ENCODE results near the gene SF3B1. TPM values are rescaled to one million over a fixed set of nuclear protein-coding genes. Genes with fewer than 3 reads are reported as not detected.
A peak's percentile ranks its signal among the peaks of the same experiment; 100 is the strongest.

SF3B1 gene
- total and polyA plus RNA-seq, 10 of the 15 experiments (the other 5 are each of a cell fraction or from before 2014, with no cell fraction given) = 163 to 565 (median 239) TPM

DNA sequence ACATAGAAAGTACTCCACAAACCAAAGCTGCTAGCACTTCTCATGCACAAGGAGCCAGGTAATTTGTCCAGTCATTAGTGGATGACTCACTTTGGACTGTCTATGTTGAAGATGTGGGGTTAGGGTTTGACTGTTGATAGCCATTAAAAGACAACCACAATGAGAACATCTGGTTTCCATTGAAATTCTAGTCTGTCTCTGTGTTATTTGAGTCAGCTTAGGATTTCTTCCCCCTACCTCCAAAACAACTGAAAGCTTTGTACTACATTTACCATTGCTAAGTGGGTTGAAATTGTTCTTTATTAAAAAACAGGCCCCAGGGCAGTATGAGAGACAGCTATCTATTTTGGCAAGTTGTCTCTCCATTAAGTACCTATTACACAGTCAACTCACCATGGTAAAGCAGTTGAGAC lies 74.1 kb downstream of the SF3B1 start:
- Histone ChIP-seq H3K79me2 (ENCODE audit: control insufficient read depth, insufficient read depth, low read length) (no peaks in the 10 kb centered on the region), H3K9me3 (replicated peaks; ENCODE audit: control insufficient read depth, insufficient read depth, low read length) (no peaks in the 10 kb centered on the region; the same call in 2 of the 3 replicates), H3K9ac (ENCODE audit: control insufficient read depth, insufficient read depth, low read length) (no peak overlapping the region), H3K4me1 (ENCODE audit: control insufficient read depth, insufficient read depth, low read length) (no peaks in the 10 kb centered on the region), H3K27me3 (replicated peaks in 1 of 2; ENCODE audit: control insufficient read depth in 2 of 2, insufficient read depth in 2 of 2, low read length in 1 of 2) (no peaks in the 10 kb centered on the region), H3K27ac (ENCODE audit: control insufficient read depth, insufficient read depth) (no peak overlapping the region), H2AFZ (ENCODE audit: control insufficient read depth, low read depth, low read length) (no peak overlapping the region), H4K20me1 (ENCODE audit: control insufficient read depth, insufficient read depth) (no peaks in the 10 kb centered on the region), H3K4me2 (ENCODE audit: control insufficient read depth, insufficient read depth) (no peak overlapping the region), H3K36me3 (ENCODE audit: control insufficient read depth in 2 of 2, insufficient read depth in 2 of 2, low read length in 1 of 2) (no peaks in the 10 kb centered on the region), H3K4me3 (no peak overlapping the region)
- ATAC-seq = peak; percentile 89
- DNase-seq (ENCODE audit: low read depth, low spot score) = no peak
- BruUV-seq (replicated peaks) = no TSS peak
- POLR2A ChIA-PET = no interaction called here
- in situ Hi-C loops (cut with MboI) (no loop called here), intact Hi-C loops (cut with micrococcal nuclease; ENCODE audit: unreplicated experiment) (loop anchor here (5.0 kb wide), 1 partner anchor 33 kb away; no protein-coding TSS in a partner anchor)
- CTCF ChIA-PET = interaction anchor here (0.5 to 2.8 kb wide), 5 partner anchors 9 to 247 kb away, joined by 3 to 12 read pairs (median 4); no protein-coding TSS in a partner anchor
- SMC1A ChIA-PET (ENCODE audit: uncharacterized antibody, unreplicated experiment) = interaction anchor here (1.0 to 1.1 kb wide), 2 partner anchors 10 to 489 kb away, joined by 3 to 5 read pairs; no protein-coding TSS in a partner anchor
- RAD21 ChIA-PET (ENCODE audit: unreplicated experiment) = interaction anchor here (0.6 kb wide), 1 partner anchor 25 kb away, joined by 3 read pairs; no protein-coding TSS in a partner anchor
- no peak for FAIRE-seq
- TF ChIP-seq NFIC (IDR thresholded peaks at IDR 0.05; ENCODE audit: low read depth, low read length) (peak; percentile 90), CREM (IDR thresholded peaks at IDR 0.05; ENCODE audit: low read depth) (peak; percentile 77; the same call in 1 of the 2 replicates), GABPA (IDR thresholded peaks at IDR 0.05; ENCODE audit: low read depth) (peak; percentile 37; the same call in 1 of the 2 replicates), CBFB (IDR thresholded peaks at IDR 0.05; ENCODE audit: low read depth) (peak; percentile 29; the same call in 1 of the 2 replicates), PML (IDR thresholded peaks at IDR 0.05; ENCODE audit: low read length) (no peak), FOXM1 (IDR thresholded peaks at IDR 0.05; ENCODE audit: low read depth, low read length) (peak; percentile 74; the same call in 1 of the 2 replicates), IKZF2 (IDR thresholded peaks at IDR 0.05) (peak in 1 of 2 experiments; percentile 72; a peak in 3 of 4 replicates), KLF5 (IDR thresholded peaks at IDR 0.05; ENCODE audit: partially characterized antibody) (no peak), JUND (IDR thresholded peaks at IDR 0.05; ENCODE audit: low read depth, low read length) (no peak), EED (IDR thresholded peaks at IDR 0.05; ENCODE audit: low read depth) (peak; percentile 43; the same call in 1 of the 2 replicates), EZH2 (IDR thresholded peaks at IDR 0.05; ENCODE audit: borderline replicate concordance, control insufficient read depth, low read depth, low read length) (no peak), BMI1 (IDR thresholded peaks at IDR 0.05; ENCODE audit: borderline replicate concordance) (no peak), ZNF384 (IDR thresholded peaks at IDR 0.05; ENCODE audit: borderline replicate concordance, low read depth, low read length) (no peak), ESRRA (IDR thresholded peaks at IDR 0.05; ENCODE audit: low read length) (no peak), IRF4 (IDR thresholded peaks at IDR 0.05; ENCODE audit: low read depth, low read length) (peak; percentile 68; the same call in 1 of the 2 replicates), ZNF24 (IDR thresholded peaks at IDR 0.05) (no peak), CREB1 (IDR thresholded peaks at IDR 0.05; ENCODE audit: low read depth) (no peak), TCF7 (IDR thresholded peaks at IDR 0.05; ENCODE audit: borderline replicate concordance) (no peak)
- TF ChIP-seq, protein P1, sequence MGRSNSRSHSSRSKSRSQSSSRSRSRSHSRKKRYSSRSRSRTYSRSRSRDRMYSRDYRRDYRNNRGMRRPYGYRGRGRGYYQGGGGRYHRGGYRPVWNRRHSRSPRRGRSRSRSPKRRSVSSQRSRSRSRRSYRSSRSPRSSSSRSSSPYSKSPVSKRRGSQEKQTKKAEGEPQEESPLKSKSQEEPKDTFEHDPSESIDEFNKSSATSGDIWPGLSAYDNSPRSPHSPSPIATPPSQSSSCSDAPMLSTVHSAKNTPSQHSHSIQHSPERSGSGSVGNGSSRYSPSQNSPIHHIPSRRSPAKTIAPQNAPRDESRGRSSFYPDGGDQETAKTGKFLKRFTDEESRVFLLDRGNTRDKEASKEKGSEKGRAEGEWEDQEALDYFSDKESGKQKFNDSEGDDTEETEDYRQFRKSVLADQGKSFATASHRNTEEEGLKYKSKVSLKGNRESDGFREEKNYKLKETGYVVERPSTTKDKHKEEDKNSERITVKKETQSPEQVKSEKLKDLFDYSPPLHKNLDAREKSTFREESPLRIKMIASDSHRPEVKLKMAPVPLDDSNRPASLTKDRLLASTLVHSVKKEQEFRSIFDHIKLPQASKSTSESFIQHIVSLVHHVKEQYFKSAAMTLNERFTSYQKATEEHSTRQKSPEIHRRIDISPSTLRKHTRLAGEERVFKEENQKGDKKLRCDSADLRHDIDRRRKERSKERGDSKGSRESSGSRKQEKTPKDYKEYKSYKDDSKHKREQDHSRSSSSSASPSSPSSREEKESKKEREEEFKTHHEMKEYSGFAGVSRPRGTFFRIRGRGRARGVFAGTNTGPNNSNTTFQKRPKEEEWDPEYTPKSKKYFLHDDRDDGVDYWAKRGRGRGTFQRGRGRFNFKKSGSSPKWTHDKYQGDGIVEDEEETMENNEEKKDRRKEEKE (IDR thresholded peaks at IDR 0.05) = no peak
- TF ChIP-seq, protein P2, sequence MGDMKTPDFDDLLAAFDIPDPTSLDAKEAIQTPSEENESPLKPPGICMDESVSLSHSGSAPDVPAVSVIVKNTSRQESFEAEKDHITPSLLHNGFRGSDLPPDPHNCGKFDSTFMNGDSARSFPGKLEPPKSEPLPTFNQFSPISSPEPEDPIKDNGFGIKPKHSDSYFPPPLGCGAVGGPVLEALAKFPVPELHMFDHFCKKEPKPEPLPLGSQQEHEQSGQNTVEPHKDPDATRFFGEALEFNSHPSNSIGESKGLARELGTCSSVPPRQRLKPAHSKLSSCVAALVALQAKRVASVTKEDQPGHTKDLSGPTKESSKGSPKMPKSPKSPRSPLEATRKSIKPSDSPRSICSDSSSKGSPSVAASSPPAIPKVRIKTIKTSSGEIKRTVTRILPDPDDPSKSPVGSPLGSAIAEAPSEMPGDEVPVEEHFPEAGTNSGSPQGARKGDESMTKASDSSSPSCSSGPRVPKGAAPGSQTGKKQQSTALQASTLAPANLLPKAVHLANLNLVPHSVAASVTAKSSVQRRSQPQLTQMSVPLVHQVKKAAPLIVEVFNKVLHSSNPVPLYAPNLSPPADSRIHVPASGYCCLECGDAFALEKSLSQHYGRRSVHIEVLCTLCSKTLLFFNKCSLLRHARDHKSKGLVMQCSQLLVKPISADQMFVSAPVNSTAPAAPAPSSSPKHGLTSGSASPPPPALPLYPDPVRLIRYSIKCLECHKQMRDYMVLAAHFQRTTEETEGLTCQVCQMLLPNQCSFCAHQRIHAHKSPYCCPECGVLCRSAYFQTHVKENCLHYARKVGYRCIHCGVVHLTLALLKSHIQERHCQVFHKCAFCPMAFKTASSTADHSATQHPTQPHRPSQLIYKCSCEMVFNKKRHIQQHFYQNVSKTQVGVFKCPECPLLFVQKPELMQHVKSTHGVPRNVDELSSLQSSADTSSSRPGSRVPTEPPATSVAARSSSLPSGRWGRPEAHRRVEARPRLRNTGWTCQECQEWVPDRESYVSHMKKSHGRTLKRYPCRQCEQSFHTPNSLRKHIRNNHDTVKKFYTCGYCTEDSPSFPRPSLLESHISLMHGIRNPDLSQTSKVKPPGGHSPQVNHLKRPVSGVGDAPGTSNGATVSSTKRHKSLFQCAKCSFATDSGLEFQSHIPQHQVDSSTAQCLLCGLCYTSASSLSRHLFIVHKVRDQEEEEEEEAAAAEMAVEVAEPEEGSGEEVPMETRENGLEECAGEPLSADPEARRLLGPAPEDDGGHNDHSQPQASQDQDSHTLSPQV (IDR thresholded peaks at IDR 0.05) = no peak

Measured in GM12878 (cell line).